Mesendoderm (in vitro differentiated cells): Measurements from ENCODE around the gene DGCR2.

Experiments used
- DNase-seq: peaks from one replicate; pipeline ENCODE4 v3.0.0; 2013
- H2AK5ac ChIP-seq: 2 replicates; pipeline ENCODE4 v1.6.1; 2013; ENCODE audit warnings: low read length, inconsistent platforms
- H2BK120ac ChIP-seq: 2 replicates; pipeline ENCODE4 v1.6.1; 2013; ENCODE audit warnings: low read depth, mild to moderate bottlenecking, low read length, moderate library complexity, mixed read lengths
- H2BK15ac ChIP-seq: replicated peaks from 2 replicates; pipeline ENCODE4 v1.6.1; 2013; ENCODE audit warnings: low read depth, mild to moderate bottlenecking, moderate library complexity
- H2BK5ac ChIP-seq: 2 replicates; pipeline ENCODE4 v1.6.1; 2013; ENCODE audit warnings: low read length, inconsistent platforms
- H3K18ac ChIP-seq: 2 replicates; pipeline ENCODE4 v1.6.1; 2013; ENCODE audit warnings: mild to moderate bottlenecking, low read length, mixed read lengths
- H3K23ac ChIP-seq: one replicate; pipeline ENCODE4 v1.6.1; 2013; ENCODE audit warnings: low read length
- H3K27ac ChIP-seq: 2 replicates; pipeline ENCODE4 v1.5.1; 2013; ENCODE audit warnings: low read depth, mild to moderate bottlenecking, inconsistent platforms, low read length, moderate library complexity
- H3K27me3 ChIP-seq: 2 replicates; pipeline ENCODE4 v1.6.1; 2013; ENCODE audit warnings: low read length, control low read depth, mild to moderate bottlenecking, inconsistent platforms; ENCODE audit not compliant: insufficient read depth, poor library complexity
- H3K36me3 ChIP-seq: 2 replicates; pipeline ENCODE4 v1.6.1; 2013; ENCODE audit warnings: low read length, inconsistent platforms; ENCODE audit not compliant: control insufficient read depth, insufficient read depth
- H3K4ac ChIP-seq: one replicate; pipeline ENCODE4 v1.6.1; 2013; ENCODE audit warnings: low read depth, mild to moderate bottlenecking, low read length, moderate library complexity
- H3K4me1 ChIP-seq: 2 replicates; pipeline ENCODE4 v1.6.1; 2013; ENCODE audit warnings: low read depth, low read length, inconsistent platforms; ENCODE audit not compliant: control insufficient read depth
- H3K4me2 ChIP-seq: 2 replicates; pipeline ENCODE4 v1.6.1; 2013; ENCODE audit warnings: low read length
- H3K4me3 ChIP-seq: 2 replicates; pipeline ENCODE4 v1.5.1; 2013; ENCODE audit warnings: mild to moderate bottlenecking, low read length
- H3K56ac ChIP-seq: one replicate; pipeline ENCODE4 v1.6.1; 2013; ENCODE audit warnings: low read length
- H3K79me1 ChIP-seq: 2 replicates; pipeline ENCODE4 v1.6.1; 2013; ENCODE audit warnings: low read length, inconsistent platforms
- H3K79me2 ChIP-seq: 2 replicates; pipeline ENCODE4 v1.6.1; 2013; ENCODE audit warnings: mild to moderate bottlenecking, low read length; ENCODE audit not compliant: control insufficient read depth, insufficient read depth
- H3K9ac ChIP-seq: 2 replicates; pipeline ENCODE4 v1.6.1; 2013; ENCODE audit warnings: low read length, inconsistent platforms
- H4K5ac ChIP-seq: one replicate; pipeline ENCODE4 v1.6.1; 2013; ENCODE audit warnings: low read length
- H4K8ac ChIP-seq: one replicate; pipeline ENCODE4 v1.6.1; 2013; ENCODE audit warnings: low read depth, mild to moderate bottlenecking, control low read depth, low read length, moderate library complexity
- WGBS: extraction: QIAGEN DNeasy Blood & Tissue Kit; methylation state at CpG from one replicate; pipeline ENCODE4 v1.1.7; 2013; ENCODE audit warnings: low lambda C conversion rate, missing lambda C conversion rate; ENCODE audit not compliant: insufficient coverage; ENCODE audit errors: extremely low coverage; 5-methylcytosine and 5-hydroxymethylcytosine counted together

DGCR2 gene

GRCh38 chr22:19097518-19097917 lies 24.7 kb downstream of the DGCR2 start:
- peaks cover 10% of the 10 kb centered on the region for H3K79me2 ChIP-seq
- no peak for DNase-seq
- no peak overlapping the region for H3K18ac ChIP-seq
- H2AK5ac ChIP-seq, result no peak overlapping the region
- no peak overlapping the region for H3K27ac ChIP-seq
- H2BK120ac ChIP-seq, result no peak overlapping the region
- H2BK15ac ChIP-seq, result no peak overlapping the region
- no peak overlapping the region for H4K5ac ChIP-seq
- H3K4me3 ChIP-seq, result no peak overlapping the region
- H3K23ac ChIP-seq, result no peak overlapping the region
- no peak overlapping the region for H3K4ac ChIP-seq
- WGBS, result no CpG with 5 or more reads among the region's 3 CpGs
- H3K27me3 ChIP-seq, result no peaks in the 10 kb centered on the region
- H3K56ac ChIP-seq, result no peak overlapping the region
- H4K8ac ChIP-seq, result no peak overlapping the region
- H3K4me2 ChIP-seq, result no peak overlapping the region
- H3K36me3 ChIP-seq, result no peaks in the 10 kb centered on the region
- no peak overlapping the region for H3K9ac ChIP-seq
- peaks cover 10% of the 10 kb centered on the region for H3K79me1 ChIP-seq
- H3K4me1 ChIP-seq, result no peaks in the 10 kb centered on the region
- no peak overlapping the region for H2BK5ac ChIP-seq

- Histone ChIP-seq H2BK120ac (no peak overlapping the region), H3K36me3 (no peaks in the 10 kb centered on the region), H3K4ac (no peak overlapping the region), H3K79me1 (peaks cover 10% of the 10 kb centered on the region), H3K4me3 (no peak overlapping the region), H3K56ac (no peak overlapping the region), H4K8ac (no peak overlapping the region), H3K18ac (no peak overlapping the region), H3K27me3 (no peaks in the 10 kb centered on the region), H3K9ac (no peak overlapping the region), H3K4me1 (no peaks in the 10 kb centered on the region), H2BK15ac (no peak overlapping the region), H3K4me2 (no peak overlapping the region), H3K27ac (no peak overlapping the region), H2BK5ac (no peak overlapping the region), H3K23ac (no peak overlapping the region), H2AK5ac (no peak overlapping the region), H4K5ac (no peak overlapping the region), H3K79me2 (peaks cover 10% of the 10 kb centered on the region)
- DNase-seq, result no peak
- no CpG with 5 or more reads among the region's 1 CpG for WGBS
These were observed 25.7 kb downstream of the DGCR2 start for GRCh38 chr22:19096555-19096954.

- H3K4me1 ChIP-seq, result no peaks in the 10 kb centered on the region
- no peak overlapping the region for H2BK5ac ChIP-seq
- no peak for DNase-seq
- H3K23ac ChIP-seq, result no peak overlapping the region
- no peak overlapping the region for H3K4me3 ChIP-seq
- H2BK15ac ChIP-seq, result no peak overlapping the region
- no CpG with 5 or more reads among the region's 4 CpGs for WGBS
- no peaks in the 10 kb centered on the region for H3K36me3 ChIP-seq
- H4K5ac ChIP-seq, result no peak overlapping the region
- H3K9ac ChIP-seq, result no peak overlapping the region
- no peak overlapping the region for H2AK5ac ChIP-seq
- H3K4ac ChIP-seq, result no peak overlapping the region
- no peak overlapping the region for H3K4me2 ChIP-seq
- peaks cover 6% of the 10 kb centered on the region for H3K79me1 ChIP-seq
- no peak overlapping the region for H3K56ac ChIP-seq
- H3K27me3 ChIP-seq, result no peaks in the 10 kb centered on the region
- H3K79me2 ChIP-seq, result peaks cover 5% of the 10 kb centered on the region
- H2BK120ac ChIP-seq, result no peak overlapping the region
- H3K18ac ChIP-seq, result no peak overlapping the region
- no peak overlapping the region for H3K27ac ChIP-seq
- no peak overlapping the region for H4K8ac ChIP-seq
These were observed 27.7 kb downstream of the DGCR2 start for GRCh38 chr22:19094393-19094997.

- Histone ChIP-seq H3K56ac (no peak overlapping the region), H2BK120ac (no peak overlapping the region), H3K23ac (no peak overlapping the region), H3K9ac (no peak overlapping the region), H2BK15ac (no peak overlapping the region), H3K18ac (no peak overlapping the region), H4K8ac (no peak overlapping the region), H3K27me3 (no peaks in the 10 kb centered on the region), H2AK5ac (no peak overlapping the region), H3K79me1 (peaks cover 6% of the 10 kb centered on the region), H3K36me3 (peaks cover 1% of the 10 kb centered on the region), H3K79me2 (no peaks in the 10 kb centered on the region), H3K4me1 (no peaks in the 10 kb centered on the region), H4K5ac (no peak overlapping the region), H3K4me3 (no peak overlapping the region), H3K4me2 (no peak overlapping the region), H3K4ac (no peak overlapping the region), H3K27ac (no peak overlapping the region), H2BK5ac (no peak overlapping the region)
- no CpG with 5 or more reads among the region's 4 CpGs for WGBS
- DNase-seq, result no peak
These were observed 29.5 kb downstream of the DGCR2 start for GRCh38 chr22:19092725-19093124.

GRCh38 chr22:19090586-19091127 lies 31.6 kb downstream of the DGCR2 start:
- H3K4me2 ChIP-seq, result no peak overlapping the region
- H3K9ac ChIP-seq, result no peak overlapping the region
- H4K8ac ChIP-seq, result no peak overlapping the region
- H3K4me3 ChIP-seq, result no peak overlapping the region
- no peaks in the 10 kb centered on the region for H3K27me3 ChIP-seq
- H3K23ac ChIP-seq, result no peak overlapping the region
- peaks cover 1% of the 10 kb centered on the region for H3K36me3 ChIP-seq
- no peak overlapping the region for H3K18ac ChIP-seq
- peaks cover 11% of the 10 kb centered on the region for H3K79me1 ChIP-seq
- no peak overlapping the region for H2BK120ac ChIP-seq
- H2BK15ac ChIP-seq, result no peak overlapping the region
- H3K4me1 ChIP-seq, result peaks cover 1% of the 10 kb centered on the region
- no peak overlapping the region for H3K27ac ChIP-seq
- H4K5ac ChIP-seq, result no peak overlapping the region
- no peak for DNase-seq
- H3K56ac ChIP-seq, result no peak overlapping the region
- no peak overlapping the region for H2BK5ac ChIP-seq
- no peak overlapping the region for H3K4ac ChIP-seq
- H3K79me2 ChIP-seq, result peaks cover 3% of the 10 kb centered on the region
- WGBS, result no CpG with 5 or more reads among the region's 3 CpGs
- no peak overlapping the region for H2AK5ac ChIP-seq

- Histone ChIP-seq H3K9ac (no peak overlapping the region), H2AK5ac (no peak overlapping the region), H3K23ac (no peak overlapping the region), H3K36me3 (peaks cover 1% of the 10 kb centered on the region), H2BK15ac (no peak overlapping the region), H3K79me1 (peaks cover 11% of the 10 kb centered on the region), H3K27ac (no peak overlapping the region), H3K4ac (no peak overlapping the region), H3K56ac (no peak overlapping the region), H3K4me2 (no peak overlapping the region), H4K5ac (no peak overlapping the region), H3K79me2 (peaks cover 3% of the 10 kb centered on the region), H3K4me3 (no peak overlapping the region), H4K8ac (no peak overlapping the region), H3K27me3 (no peaks in the 10 kb centered on the region), H2BK120ac (no peak overlapping the region), H3K18ac (no peak overlapping the region), H2BK5ac (no peak overlapping the region), H3K4me1 (peaks cover 4% of the 10 kb centered on the region)
- no peak for DNase-seq
- no CpG with 5 or more reads among the region's 2 CpGs for WGBS
These were observed 32.0 kb downstream of the DGCR2 start for GRCh38 chr22:19090183-19090582.
